ENCODE results near the gene KREMEN2. TPM values are rescaled to one million over a fixed set of nuclear protein-coding genes. Genes with fewer than 3 reads are reported as not detected.

Gene KREMEN2
- total and polyA plus RNA-seq, 2 of the 8 experiments (the other 6 are each of a cell fraction or from before 2014, with no cell fraction given): 6.6 to 7.0 TPM

DNA sequence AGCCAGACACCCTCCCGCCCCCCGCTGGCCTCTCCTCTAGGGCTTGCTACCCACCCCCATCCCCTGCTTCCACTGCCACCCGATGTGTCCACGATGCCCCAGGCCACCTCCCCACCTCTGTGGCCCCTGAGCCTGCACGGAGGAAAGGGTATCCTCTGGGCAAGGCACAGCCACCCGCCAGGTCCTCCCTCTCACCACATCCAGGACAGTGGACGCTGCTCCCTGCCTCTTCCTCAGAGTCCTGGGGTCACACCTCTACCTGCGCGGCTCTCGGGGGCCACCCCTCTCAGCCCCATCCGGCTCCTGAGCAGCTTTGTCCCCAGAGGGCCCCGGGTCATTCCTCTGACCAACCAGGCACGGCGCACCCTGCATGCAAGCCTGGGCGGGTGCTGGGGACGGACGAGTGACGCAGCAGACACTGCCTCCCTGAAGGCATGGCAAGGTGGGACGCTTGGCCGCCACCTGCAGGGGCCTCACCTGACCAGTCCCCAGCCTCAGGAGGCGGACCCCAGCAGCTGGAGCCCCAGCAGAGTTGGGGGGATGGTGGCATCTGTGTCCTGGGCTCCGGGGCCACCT, 27.6 kb upstream of the KREMEN2 start (continued):
- TF ChIP-seq EP300 (IDR thresholded peaks at IDR 0.05; ENCODE audit: borderline replicate concordance in 1 of 2, low read depth in 2 of 2, low read length in 2 of 2): no peak
- TF ChIP-seq, protein P1, sequence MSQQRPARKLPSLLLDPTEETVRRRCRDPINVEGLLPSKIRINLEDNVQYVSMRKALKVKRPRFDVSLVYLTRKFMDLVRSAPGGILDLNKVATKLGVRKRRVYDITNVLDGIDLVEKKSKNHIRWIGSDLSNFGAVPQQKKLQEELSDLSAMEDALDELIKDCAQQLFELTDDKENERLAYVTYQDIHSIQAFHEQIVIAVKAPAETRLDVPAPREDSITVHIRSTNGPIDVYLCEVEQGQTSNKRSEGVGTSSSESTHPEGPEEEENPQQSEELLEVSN (IDR thresholded peaks at IDR 0.05): no peak
- no peak for TF ChIP-seq BCL11A (IDR thresholded peaks at IDR 0.05; ENCODE audit: low read depth in 2 of 2, low read length in 2 of 2)
- TF ChIP-seq NANOG (IDR thresholded peaks at IDR 0.05; ENCODE audit: insufficient read depth, low read depth, low read length, poor library complexity, severe bottlenecking): no peak
- TF ChIP-seq TCF12 (IDR thresholded peaks at IDR 0.05; ENCODE audit: low read depth, low read length): no peak
- TF ChIP-seq PHF8 (conservative IDR thresholded peaks at IDR 0.05; ENCODE audit: low read depth, low read length): no peak
- TF ChIP-seq MAFK (IDR thresholded peaks at IDR 0.05; ENCODE audit: low read depth, low read length): no peak
- no peak for TF ChIP-seq HDAC6 (IDR thresholded peaks at IDR 0.05; ENCODE audit: low read depth, low read length)
- TF ChIP-seq SP4 (IDR thresholded peaks at IDR 0.05; ENCODE audit: low read length): no peak
- TF ChIP-seq NRF1 (IDR thresholded peaks at IDR 0.05; ENCODE audit: low read depth, low read length): no peak
